HepG2 (cell line): ENCODE measurements around the gene PRDX3.

Experiments
- BCL6 ChIP-seq: IDR thresholded peaks from 2 replicates; pipeline ENCODE4 v1.6.1; 2016; ENCODE audit warnings: missing genetic modification reagents, missing compliant biosample characterization
- CHD2 ChIP-seq: IDR thresholded peaks from 2 replicates; pipeline ENCODE4 v1.6.1; 2011; ENCODE audit warnings: low read depth, low read length, improper control_type of control experiment
- KLF9 ChIP-seq: IDR thresholded peaks from 2 replicates; pipeline ENCODE4 v1.6.1; 2016; ENCODE audit warnings: low read depth
- NR1H2 ChIP-seq: sonication (generic); formaldehyde crosslinking; IDR thresholded peaks from 2 replicates; pipeline ENCODE4 v1.8.1; 2022; ENCODE audit warnings: low read depth, missing genetic modification reagents, borderline replicate concordance
- RFX5 ChIP-seq: IDR thresholded peaks from 2 replicates; pipeline ENCODE4 v1.6.1; 2011; ENCODE audit warnings: low read depth, low read length, improper control_type of control experiment
- SAFB2 ChIP-seq: sonication (generic); formaldehyde crosslinking; IDR thresholded peaks from 2 replicates; pipeline ENCODE4 v1.5.1; 2020; ENCODE audit warnings: missing genetic modification reagents, low read depth, mild to moderate bottlenecking, borderline replicate concordance
- STAT5B ChIP-seq: sonication (generic); formaldehyde crosslinking; IDR thresholded peaks from 2 replicates; pipeline ENCODE4 v1.4.0; 2020; ENCODE audit warnings: missing genetic modification reagents
- TAF1 ChIP-seq: sonication (generic); formaldehyde crosslinking; IDR thresholded peaks from 2 replicates; pipeline ENCODE4 v1.4.0; 2020; ENCODE audit warnings: missing genetic modification reagents
- ZBTB39 ChIP-seq: sonication (generic); formaldehyde crosslinking; IDR thresholded peaks from 2 replicates; pipeline ENCODE4 v1.5.0; 2020; ENCODE audit warnings: missing genetic modification reagents
- ZNF441 ChIP-seq: sonication (generic); formaldehyde crosslinking; IDR thresholded peaks from 2 replicates; pipeline ENCODE4 v1.7.0; 2021; ENCODE audit warnings: missing genetic modification reagents, borderline replicate concordance
- ZNF550 ChIP-seq: sonication (generic); formaldehyde crosslinking; IDR thresholded peaks from 2 replicates; pipeline ENCODE4 v1.4.0; 2020; ENCODE audit warnings: mild to moderate bottlenecking, missing genetic modification reagents, borderline replicate concordance
- TF ChIP-seq, protein P1 (sequence below): sonication (generic); formaldehyde crosslinking; IDR thresholded peaks from 2 replicates; pipeline ENCODE4 v1.4.0; 2020; ENCODE audit warnings: missing genetic modification reagents

GRCh38 chr10:119129721-119130120 is 48.9 kb downstream of the PRDX3 start:
- TF ChIP-seq ZBTB39 (no peak), SAFB2 (CRISPR knock-in tag) (no peak), ZNF441 (CRISPR knock-in tag) (no peak), KLF9 (CRISPR knock-in tag) (no peak), BCL6 (CRISPR knock-in tag) (no peak), TAF1 (CRISPR knock-in tag) (no peak), RFX5 (no peak), ZNF550 (CRISPR knock-in tag) (no peak), NR1H2 (CRISPR knock-in tag) (no peak), CHD2 (no peak), STAT5B (no peak)
- TF ChIP-seq, protein P1, sequence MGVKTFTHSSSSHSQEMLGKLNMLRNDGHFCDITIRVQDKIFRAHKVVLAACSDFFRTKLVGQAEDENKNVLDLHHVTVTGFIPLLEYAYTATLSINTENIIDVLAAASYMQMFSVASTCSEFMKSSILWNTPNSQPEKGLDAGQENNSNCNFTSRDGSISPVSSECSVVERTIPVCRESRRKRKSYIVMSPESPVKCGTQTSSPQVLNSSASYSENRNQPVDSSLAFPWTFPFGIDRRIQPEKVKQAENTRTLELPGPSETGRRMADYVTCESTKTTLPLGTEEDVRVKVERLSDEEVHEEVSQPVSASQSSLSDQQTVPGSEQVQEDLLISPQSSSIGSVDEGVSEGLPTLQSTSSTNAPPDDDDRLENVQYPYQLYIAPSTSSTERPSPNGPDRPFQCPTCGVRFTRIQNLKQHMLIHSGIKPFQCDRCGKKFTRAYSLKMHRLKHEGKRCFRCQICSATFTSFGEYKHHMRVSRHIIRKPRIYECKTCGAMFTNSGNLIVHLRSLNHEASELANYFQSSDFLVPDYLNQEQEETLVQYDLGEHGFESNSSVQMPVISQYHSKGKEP (CRISPR knock-in tag): no peak
